Raji (cell line): ENCODE measurements around the gene C10orf71.

Experiments used
- POLR2A ChIP-seq: IDR thresholded peaks from 2 replicates; pipeline ENCODE4 v1.6.1; 2011; ENCODE audit warnings: low read depth, low read length, control low read depth; ENCODE audit not compliant: insufficient read depth

Gene C10orf71

GRCh38 chr10:49329146-49329505 is 30.2 kb downstream of the C10orf71 start:
- no peak for TF ChIP-seq POLR2A

GRCh38 chr10:49330127-49330665 is 31.2 kb downstream of the C10orf71 start:
- no peak for TF ChIP-seq POLR2A

- TF ChIP-seq POLR2A: no peak
These were observed 32.5 kb downstream of the C10orf71 start for GRCh38 chr10:49331431-49331830.

- no peak for TF ChIP-seq POLR2A
These were observed 33.4 kb downstream of the C10orf71 start for GRCh38 chr10:49332333-49332732.

GRCh38 chr10:49332768-49333167 is 33.8 kb downstream of the C10orf71 start:
- no peak for TF ChIP-seq POLR2A

- no peak for TF ChIP-seq POLR2A
These were observed 34.2 kb downstream of the C10orf71 start for GRCh38 chr10:49333192-49333591.

- no peak for TF ChIP-seq POLR2A
These were observed 36.0 kb downstream of the C10orf71 start for GRCh38 chr10:49334964-49335363.

GRCh38 chr10:49335364-49335972 is 36.5 kb downstream of the C10orf71 start:
- no peak for TF ChIP-seq POLR2A

GRCh38 chr10:49338604-49339003 is 39.6 kb downstream of the C10orf71 start:
- no peak for TF ChIP-seq POLR2A

- no peak for TF ChIP-seq POLR2A
These were observed 45.9 kb downstream of the C10orf71 start for GRCh38 chr10:49344840-49345239.

GRCh38 chr10:49347342-49347741 is 48.4 kb downstream of the C10orf71 start:
- TF ChIP-seq POLR2A: no peak

GRCh38 chr10:49347827-49348226 is 48.9 kb downstream of the C10orf71 start:
- no peak for TF ChIP-seq POLR2A

- TF ChIP-seq POLR2A: no peak
These were observed 49.6 kb downstream of the C10orf71 start for GRCh38 chr10:49348593-49348992.

GRCh38 chr10:49349390-49349789 is 50.4 kb downstream of the C10orf71 start:
- no peak for TF ChIP-seq POLR2A

- TF ChIP-seq POLR2A: no peak
These were observed 51.2 kb downstream of the C10orf71 start for GRCh38 chr10:49350138-49350537.

- TF ChIP-seq POLR2A: no peak
These were observed 52.0 kb downstream of the C10orf71 start for GRCh38 chr10:49350846-49351532.

GRCh38 chr10:49351669-49352068 is 52.7 kb downstream of the C10orf71 start:
- no peak for TF ChIP-seq POLR2A

- no peak for TF ChIP-seq POLR2A
These were observed 53.4 kb downstream of the C10orf71 start for GRCh38 chr10:49352323-49352722.
